ENCODE measurements around the gene RAPGEF4.

Gene RAPGEF4

DNA sequence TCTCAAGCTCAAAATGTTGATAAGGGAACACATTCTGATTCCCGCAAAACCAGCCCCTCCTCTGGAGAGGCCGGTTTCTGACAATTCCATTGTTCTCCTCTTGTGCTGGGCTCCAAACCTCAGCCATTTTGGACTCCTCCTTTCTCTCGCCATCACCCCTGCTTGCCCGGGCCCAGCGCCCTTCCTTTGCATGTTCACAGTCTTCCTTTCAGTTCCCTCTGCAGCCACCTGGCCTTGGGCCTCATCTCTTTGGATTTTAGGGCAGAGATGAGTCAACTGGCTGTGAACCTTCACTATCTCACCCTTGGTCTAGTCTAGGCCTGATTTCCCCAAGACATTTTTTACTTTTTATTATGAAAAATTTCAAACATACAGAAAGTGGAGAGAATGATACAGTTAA is 184.1 kb downstream of the RAPGEF4 start:
- no peak for DNase-seq (ENCODE audit: extremely low read depth, low read depth)
- TF ChIP-seq, protein P1, sequence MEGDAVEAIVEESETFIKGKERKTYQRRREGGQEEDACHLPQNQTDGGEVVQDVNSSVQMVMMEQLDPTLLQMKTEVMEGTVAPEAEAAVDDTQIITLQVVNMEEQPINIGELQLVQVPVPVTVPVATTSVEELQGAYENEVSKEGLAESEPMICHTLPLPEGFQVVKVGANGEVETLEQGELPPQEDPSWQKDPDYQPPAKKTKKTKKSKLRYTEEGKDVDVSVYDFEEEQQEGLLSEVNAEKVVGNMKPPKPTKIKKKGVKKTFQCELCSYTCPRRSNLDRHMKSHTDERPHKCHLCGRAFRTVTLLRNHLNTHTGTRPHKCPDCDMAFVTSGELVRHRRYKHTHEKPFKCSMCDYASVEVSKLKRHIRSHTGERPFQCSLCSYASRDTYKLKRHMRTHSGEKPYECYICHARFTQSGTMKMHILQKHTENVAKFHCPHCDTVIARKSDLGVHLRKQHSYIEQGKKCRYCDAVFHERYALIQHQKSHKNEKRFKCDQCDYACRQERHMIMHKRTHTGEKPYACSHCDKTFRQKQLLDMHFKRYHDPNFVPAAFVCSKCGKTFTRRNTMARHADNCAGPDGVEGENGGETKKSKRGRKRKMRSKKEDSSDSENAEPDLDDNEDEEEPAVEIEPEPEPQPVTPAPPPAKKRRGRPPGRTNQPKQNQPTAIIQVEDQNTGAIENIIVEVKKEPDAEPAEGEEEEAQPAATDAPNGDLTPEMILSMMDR (IDR thresholded peaks at IDR 0.05; ENCODE audit: low read depth, low read length): no peak

DNA sequence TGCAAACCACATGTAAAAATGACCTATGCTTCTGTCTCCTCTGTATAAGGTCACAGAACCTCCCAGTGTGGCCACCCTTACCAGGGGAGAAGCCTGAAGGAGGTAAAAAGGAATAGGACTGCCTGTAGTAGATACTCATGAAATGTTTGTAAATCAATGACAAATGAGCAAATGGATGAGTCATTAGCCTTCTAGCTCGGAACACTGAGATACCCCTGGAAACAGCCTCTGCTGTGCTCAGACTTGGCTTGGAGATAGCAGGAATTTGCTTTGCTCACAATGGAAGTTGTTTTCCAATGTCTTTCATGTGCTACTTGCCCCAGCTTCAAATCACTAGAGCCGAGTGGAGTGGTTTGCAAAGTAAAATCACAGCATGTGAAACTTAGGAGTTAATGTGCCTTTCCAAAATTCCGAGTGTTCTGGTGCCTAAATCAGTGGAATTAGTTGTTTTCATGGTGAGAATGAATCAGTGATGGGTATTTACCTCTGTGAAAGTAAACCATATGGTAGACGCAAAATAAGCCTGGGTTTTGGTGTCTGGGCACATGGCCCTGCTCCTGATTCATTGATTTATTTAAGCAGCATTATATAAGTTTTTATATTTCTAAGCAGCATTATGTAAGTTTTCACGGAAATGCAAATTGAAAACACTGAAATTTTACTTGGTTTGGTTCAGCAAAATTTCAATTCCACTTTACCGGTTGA is 186.0 kb downstream of the RAPGEF4 start:
- no peak for DNase-seq (ENCODE audit: extremely low read depth, low read depth)
- TF ChIP-seq, protein P1 (IDR thresholded peaks at IDR 0.05; ENCODE audit: low read depth, low read length): no peak

DNA sequence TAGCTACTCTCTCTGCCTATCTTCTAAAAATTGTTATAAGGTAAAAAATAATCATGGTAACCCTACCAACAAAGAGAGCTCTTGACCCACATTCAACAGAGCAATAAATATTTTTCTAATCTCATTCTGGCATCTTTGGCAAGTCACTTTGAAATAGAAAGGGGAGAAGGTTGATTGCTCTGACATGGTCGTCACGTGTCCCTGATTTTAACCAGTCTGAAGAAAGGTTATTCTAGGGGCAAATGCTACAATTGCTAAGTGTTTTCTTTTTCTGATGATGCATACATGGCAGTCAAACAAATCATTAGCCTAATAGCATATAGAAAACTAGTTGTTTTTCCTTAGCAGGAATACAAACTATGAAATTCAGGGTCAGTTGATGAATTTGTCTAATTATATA is 186.7 kb downstream of the RAPGEF4 start:
- TF ChIP-seq, protein P1 (IDR thresholded peaks at IDR 0.05; ENCODE audit: low read depth, low read length): no peak
- no peak for DNase-seq (ENCODE audit: extremely low read depth, low read depth)

DNA sequence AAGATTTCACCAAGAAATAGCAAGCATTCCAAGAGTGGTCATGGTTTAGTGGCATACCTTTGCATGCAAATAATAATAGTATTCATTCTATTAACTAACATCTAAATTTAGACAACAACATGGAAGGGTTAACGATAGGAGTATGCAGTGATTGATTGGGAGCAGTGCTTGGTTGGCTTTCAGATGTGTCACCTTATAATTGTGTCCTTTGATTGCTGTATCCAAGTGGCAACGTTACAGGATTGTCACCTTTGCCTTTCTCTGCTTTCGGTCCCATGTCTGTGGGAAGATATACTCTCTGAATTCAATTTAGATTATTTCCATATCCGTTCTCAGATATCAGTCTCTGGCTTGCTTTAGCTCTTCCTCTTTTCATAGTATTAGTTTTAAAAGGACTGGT is 187.2 kb downstream of the RAPGEF4 start:
- TF ChIP-seq, protein P1 (IDR thresholded peaks at IDR 0.05; ENCODE audit: low read depth, low read length): no peak
- no peak for DNase-seq (ENCODE audit: extremely low read depth, low read depth)

DNA sequence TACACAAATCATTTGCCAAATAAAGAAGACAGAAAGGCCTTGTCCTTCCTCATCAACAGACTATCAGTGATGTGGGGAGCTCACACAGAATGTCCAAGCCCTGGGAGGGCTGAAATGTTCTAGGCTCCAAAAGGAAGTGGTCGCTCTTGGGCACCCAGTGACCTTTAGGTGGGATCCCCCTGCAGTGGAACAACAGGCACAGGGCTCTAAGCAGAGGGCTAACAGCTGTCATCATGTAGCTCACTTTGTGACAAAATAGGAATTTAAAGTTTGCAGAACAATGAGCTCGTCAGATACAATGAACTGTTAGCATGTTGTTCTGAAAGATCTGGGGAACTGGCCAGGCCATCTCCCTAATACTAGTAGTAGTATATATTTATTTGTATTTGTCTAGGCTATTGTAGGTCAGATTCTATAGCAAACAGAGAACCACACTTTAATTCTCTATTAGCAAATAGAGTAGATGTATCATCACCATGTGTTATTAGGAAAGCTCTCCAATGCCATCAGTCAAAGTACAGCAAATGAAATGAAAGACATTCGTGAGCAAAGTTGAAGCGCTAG is 188.5 kb downstream of the RAPGEF4 start:
- TF ChIP-seq, protein P1 (IDR thresholded peaks at IDR 0.05; ENCODE audit: low read depth, low read length): no peak
- no peak for DNase-seq (ENCODE audit: extremely low read depth, low read depth)

DNA sequence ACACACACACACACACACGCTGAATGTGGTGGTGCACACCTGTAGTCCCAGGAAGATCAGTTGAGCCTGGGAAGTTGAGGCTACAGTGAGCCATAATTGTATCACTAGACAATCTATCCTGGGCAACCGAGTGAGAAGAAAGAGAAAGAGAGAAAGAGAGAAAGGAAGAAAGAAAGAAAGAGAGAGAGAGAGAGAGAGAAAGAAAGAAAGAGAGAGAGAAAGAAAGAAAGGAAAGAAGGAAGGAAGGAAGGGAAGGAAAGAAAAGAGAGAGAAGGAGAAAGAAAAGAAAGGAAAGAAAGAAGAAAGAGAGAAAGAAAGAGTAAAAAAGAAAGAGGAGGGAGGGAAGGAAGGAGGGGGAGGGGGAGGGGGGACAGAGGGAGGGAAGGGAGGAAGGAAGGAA is 190.0 kb downstream of the RAPGEF4 start:
- TF ChIP-seq, protein P1 (IDR thresholded peaks at IDR 0.05; ENCODE audit: low read depth, low read length): no peak
- DNase-seq (ENCODE audit: extremely low read depth, low read depth): no peak

DNA sequence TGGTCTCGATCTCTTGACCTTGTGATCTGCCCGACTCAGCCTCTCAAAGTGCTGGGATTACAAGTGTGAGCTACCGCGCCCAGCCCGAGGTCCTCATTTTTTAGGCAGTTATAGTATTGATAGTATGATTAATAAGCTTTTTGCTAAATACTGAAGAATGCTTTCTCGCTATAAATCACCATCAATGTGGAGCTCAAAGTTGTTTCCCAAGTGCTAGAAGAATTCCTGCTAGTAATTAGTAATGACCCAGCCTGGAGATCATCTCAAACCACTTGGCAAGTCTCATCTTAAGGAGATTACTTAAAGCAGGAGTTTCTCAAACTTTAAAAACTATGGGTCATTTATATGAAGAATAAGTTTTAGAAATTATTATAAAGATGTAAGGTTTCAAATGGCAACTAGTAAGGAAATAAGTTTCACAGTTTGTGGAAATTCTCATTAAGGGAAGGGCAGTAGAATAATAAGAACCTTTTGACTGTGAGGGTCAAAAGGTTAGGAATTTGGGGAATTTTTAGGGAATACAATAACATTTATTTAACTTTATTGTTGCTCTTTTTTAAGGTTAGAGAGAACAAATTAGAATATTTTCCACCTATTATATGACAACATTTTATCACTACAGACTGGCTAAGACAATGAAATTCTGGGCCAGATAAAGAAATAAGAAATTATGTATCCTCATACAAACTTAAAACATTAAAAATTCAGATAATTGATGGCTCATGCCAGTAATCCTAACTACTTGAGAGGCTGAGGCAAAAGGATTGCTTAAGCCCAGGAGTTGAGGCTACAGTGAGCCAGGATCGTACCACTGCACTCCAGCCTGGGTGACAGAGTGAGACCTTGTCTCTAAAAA is 191.4 kb downstream of the RAPGEF4 start:
- no peak for DNase-seq (ENCODE audit: extremely low read depth, low read depth)
- TF ChIP-seq, protein P1 (IDR thresholded peaks at IDR 0.05; ENCODE audit: low read depth, low read length): no peak

All from AG09319 (cell line).